ENCODE data around the gene NOX4. TPM values are rescaled to one million over a fixed set of nuclear protein-coding genes. Genes with fewer than 3 reads are reported as not detected.

NOX4 gene
- total RNA-seq, 1 experiment from 2014 or later, result 1.5 TPM

DNA sequence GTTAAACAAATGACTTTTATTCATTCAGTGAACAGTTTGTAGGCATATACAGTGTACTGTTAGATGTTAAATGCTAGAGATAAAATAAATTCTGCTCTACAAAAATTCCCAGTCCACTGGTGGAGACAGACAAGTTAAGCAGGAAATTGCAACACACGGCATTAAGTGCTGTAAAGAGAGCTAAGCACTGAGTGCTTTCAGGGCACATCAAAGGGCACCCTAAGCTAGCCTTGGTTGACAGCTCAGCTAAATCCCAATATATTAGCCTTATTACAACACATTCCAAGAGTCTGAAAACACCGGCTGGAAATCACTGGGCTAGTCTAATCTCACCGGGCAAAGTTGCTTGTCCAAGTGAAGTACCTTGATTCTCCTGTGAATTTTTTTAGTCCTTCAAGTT, 55.1 kb downstream of the NOX4 start (continued):
- TF ChIP-seq, protein P1, sequence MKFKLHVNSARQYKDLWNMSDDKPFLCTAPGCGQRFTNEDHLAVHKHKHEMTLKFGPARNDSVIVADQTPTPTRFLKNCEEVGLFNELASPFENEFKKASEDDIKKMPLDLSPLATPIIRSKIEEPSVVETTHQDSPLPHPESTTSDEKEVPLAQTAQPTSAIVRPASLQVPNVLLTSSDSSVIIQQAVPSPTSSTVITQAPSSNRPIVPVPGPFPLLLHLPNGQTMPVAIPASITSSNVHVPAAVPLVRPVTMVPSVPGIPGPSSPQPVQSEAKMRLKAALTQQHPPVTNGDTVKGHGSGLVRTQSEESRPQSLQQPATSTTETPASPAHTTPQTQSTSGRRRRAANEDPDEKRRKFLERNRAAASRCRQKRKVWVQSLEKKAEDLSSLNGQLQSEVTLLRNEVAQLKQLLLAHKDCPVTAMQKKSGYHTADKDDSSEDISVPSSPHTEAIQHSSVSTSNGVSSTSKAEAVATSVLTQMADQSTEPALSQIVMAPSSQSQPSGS (CRISPR knock-in tag; IDR thresholded peaks at IDR 0.05; ENCODE audit: borderline replicate concordance, low read depth), result no peak
- TF ChIP-seq ZNF671 (CRISPR knock-in tag; IDR thresholded peaks at IDR 0.05) (no peak), RELA (CRISPR knock-in tag; IDR thresholded peaks at IDR 0.05; ENCODE audit: borderline replicate concordance) (no peak), NFYB (CRISPR knock-in tag; conservative IDR thresholded peaks at IDR 0.05; ENCODE audit: low read depth) (no peak), GABPB1 (CRISPR knock-in tag; IDR thresholded peaks at IDR 0.05) (no peak), ZBTB21 (CRISPR knock-in tag; IDR thresholded peaks at IDR 0.05; ENCODE audit: borderline replicate concordance) (no peak), SOX15 (CRISPR knock-in tag; IDR thresholded peaks at IDR 0.05) (no peak), CREB1 (CRISPR knock-in tag; IDR thresholded peaks at IDR 0.05) (no peak)
- TF ChIP-seq, protein P2, sequence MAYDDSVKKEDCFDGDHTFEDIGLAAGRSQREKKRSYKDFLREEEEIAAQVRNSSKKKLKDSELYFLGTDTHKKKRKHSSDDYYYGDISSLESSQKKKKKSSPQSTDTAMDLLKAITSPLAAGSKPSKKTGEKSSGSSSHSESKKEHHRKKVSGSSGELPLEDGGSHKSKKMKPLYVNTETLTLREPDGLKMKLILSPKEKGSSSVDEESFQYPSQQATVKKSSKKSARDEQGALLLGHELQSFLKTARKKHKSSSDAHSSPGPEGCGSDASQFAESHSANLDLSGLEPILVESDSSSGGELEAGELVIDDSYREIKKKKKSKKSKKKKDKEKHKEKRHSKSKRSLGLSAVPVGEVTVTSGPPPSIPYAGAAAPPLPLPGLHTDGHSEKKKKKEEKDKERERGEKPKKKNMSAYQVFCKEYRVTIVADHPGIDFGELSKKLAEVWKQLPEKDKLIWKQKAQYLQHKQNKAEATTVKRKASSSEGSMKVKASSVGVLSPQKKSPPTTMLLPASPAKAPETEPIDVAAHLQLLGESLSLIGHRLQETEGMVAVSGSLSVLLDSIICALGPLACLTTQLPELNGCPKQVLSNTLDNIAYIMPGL (CRISPR knock-in tag; IDR thresholded peaks at IDR 0.05), result no peak
- TF ChIP-seq, protein P3, sequence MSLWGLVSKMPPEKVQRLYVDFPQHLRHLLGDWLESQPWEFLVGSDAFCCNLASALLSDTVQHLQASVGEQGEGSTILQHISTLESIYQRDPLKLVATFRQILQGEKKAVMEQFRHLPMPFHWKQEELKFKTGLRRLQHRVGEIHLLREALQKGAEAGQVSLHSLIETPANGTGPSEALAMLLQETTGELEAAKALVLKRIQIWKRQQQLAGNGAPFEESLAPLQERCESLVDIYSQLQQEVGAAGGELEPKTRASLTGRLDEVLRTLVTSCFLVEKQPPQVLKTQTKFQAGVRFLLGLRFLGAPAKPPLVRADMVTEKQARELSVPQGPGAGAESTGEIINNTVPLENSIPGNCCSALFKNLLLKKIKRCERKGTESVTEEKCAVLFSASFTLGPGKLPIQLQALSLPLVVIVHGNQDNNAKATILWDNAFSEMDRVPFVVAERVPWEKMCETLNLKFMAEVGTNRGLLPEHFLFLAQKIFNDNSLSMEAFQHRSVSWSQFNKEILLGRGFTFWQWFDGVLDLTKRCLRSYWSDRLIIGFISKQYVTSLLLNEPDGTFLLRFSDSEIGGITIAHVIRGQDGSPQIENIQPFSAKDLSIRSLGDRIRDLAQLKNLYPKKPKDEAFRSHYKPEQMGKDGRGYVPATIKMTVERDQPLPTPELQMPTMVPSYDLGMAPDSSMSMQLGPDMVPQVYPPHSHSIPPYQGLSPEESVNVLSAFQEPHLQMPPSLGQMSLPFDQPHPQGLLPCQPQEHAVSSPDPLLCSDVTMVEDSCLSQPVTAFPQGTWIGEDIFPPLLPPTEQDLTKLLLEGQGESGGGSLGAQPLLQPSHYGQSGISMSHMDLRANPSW (CRISPR knock-in tag; conservative IDR thresholded peaks at IDR 0.05; ENCODE audit: low read depth), result no peak

DNA sequence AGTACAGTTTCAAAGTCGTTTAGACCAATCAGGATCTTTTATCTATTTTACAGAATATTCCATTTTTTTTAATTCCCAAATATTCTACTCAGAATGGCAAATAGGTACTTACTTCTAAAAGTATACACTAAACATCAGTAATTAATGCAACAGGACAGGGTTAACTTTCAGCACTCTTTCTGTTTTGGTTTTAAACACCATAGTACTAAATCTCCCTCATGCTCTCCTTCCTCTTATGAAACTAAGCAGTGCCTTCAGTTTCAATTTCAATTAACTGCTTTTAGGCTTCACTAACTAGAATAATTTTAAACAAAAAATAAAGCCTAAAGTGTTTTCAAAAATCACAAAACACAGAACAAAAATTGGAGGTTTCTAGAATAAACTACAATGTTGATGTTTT, 57.9 kb downstream of the NOX4 start:
- no peak overlapping the region for H3K27ac Mint-ChIP-seq
- DNase-seq (ENCODE audit: low spot score) (no peak), ATAC-seq (no peak)
- H3K27me3 Mint-ChIP-seq (ENCODE audit: low read depth), result no peaks in the 10 kb centered on the region
- POLR2A ChIA-PET, result no interaction called here
- CTCF ChIA-PET, result interaction anchor here (1.2 kb wide), 1 partner anchor 179 kb away, joined by 4 read pairs; no protein-coding TSS in a partner anchor
- H3K36me3 Mint-ChIP-seq, result no peaks in the 10 kb centered on the region
- H3K4me1 Mint-ChIP-seq, result no peaks in the 10 kb centered on the region
- no peaks in the 10 kb centered on the region for H3K9me3 Mint-ChIP-seq
- H3K4me3 Mint-ChIP-seq, result no peak overlapping the region
- TF ChIP-seq ZBTB21 (CRISPR knock-in tag; IDR thresholded peaks at IDR 0.05; ENCODE audit: borderline replicate concordance), result no peak
- TF ChIP-seq, protein P4, sequence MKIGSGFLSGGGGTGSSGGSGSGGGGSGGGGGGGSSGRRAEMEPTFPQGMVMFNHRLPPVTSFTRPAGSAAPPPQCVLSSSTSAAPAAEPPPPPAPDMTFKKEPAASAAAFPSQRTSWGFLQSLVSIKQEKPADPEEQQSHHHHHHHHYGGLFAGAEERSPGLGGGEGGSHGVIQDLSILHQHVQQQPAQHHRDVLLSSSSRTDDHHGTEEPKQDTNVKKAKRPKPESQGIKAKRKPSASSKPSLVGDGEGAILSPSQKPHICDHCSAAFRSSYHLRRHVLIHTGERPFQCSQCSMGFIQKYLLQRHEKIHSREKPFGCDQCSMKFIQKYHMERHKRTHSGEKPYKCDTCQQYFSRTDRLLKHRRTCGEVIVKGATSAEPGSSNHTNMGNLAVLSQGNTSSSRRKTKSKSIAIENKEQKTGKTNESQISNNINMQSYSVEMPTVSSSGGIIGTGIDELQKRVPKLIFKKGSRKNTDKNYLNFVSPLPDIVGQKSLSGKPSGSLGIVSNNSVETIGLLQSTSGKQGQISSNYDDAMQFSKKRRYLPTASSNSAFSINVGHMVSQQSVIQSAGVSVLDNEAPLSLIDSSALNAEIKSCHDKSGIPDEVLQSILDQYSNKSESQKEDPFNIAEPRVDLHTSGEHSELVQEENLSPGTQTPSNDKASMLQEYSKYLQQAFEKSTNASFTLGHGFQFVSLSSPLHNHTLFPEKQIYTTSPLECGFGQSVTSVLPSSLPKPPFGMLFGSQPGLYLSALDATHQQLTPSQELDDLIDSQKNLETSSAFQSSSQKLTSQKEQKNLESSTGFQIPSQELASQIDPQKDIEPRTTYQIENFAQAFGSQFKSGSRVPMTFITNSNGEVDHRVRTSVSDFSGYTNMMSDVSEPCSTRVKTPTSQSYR (CRISPR knock-in tag; IDR thresholded peaks at IDR 0.05), result no peak
- no peak for TF ChIP-seq JUN (CRISPR knock-in tag; IDR thresholded peaks at IDR 0.05)
- TF ChIP-seq ZNF423 (CRISPR knock-in tag; IDR thresholded peaks at IDR 0.05), result no peak
- no peak for TF ChIP-seq RELA (CRISPR knock-in tag; IDR thresholded peaks at IDR 0.05; ENCODE audit: borderline replicate concordance)
- TF ChIP-seq TEAD4 (CRISPR knock-in tag; IDR thresholded peaks at IDR 0.05), result no peak
- TF ChIP-seq, protein P5, sequence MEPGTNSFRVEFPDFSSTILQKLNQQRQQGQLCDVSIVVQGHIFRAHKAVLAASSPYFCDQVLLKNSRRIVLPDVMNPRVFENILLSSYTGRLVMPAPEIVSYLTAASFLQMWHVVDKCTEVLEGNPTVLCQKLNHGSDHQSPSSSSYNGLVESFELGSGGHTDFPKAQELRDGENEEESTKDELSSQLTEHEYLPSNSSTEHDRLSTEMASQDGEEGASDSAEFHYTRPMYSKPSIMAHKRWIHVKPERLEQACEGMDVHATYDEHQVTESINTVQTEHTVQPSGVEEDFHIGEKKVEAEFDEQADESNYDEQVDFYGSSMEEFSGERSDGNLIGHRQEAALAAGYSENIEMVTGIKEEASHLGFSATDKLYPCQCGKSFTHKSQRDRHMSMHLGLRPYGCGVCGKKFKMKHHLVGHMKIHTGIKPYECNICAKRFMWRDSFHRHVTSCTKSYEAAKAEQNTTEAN (CRISPR knock-in tag; IDR thresholded peaks at IDR 0.05), result no peak
- TF ChIP-seq FOXK1 (CRISPR knock-in tag; IDR thresholded peaks at IDR 0.05), result no peak
- TF ChIP-seq, protein P6, sequence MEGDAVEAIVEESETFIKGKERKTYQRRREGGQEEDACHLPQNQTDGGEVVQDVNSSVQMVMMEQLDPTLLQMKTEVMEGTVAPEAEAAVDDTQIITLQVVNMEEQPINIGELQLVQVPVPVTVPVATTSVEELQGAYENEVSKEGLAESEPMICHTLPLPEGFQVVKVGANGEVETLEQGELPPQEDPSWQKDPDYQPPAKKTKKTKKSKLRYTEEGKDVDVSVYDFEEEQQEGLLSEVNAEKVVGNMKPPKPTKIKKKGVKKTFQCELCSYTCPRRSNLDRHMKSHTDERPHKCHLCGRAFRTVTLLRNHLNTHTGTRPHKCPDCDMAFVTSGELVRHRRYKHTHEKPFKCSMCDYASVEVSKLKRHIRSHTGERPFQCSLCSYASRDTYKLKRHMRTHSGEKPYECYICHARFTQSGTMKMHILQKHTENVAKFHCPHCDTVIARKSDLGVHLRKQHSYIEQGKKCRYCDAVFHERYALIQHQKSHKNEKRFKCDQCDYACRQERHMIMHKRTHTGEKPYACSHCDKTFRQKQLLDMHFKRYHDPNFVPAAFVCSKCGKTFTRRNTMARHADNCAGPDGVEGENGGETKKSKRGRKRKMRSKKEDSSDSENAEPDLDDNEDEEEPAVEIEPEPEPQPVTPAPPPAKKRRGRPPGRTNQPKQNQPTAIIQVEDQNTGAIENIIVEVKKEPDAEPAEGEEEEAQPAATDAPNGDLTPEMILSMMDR (IDR thresholded peaks at IDR 0.05), result no peak
- no peak for TF ChIP-seq HMGA2 (CRISPR knock-in tag; IDR thresholded peaks at IDR 0.05)
- TF ChIP-seq, protein P7, sequence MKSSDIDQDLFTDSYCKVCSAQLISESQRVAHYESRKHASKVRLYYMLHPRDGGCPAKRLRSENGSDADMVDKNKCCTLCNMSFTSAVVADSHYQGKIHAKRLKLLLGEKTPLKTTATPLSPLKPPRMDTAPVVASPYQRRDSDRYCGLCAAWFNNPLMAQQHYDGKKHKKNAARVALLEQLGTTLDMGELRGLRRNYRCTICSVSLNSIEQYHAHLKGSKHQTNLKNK (CRISPR knock-in tag; IDR thresholded peaks at IDR 0.05), result no peak
- TF ChIP-seq, protein P8, sequence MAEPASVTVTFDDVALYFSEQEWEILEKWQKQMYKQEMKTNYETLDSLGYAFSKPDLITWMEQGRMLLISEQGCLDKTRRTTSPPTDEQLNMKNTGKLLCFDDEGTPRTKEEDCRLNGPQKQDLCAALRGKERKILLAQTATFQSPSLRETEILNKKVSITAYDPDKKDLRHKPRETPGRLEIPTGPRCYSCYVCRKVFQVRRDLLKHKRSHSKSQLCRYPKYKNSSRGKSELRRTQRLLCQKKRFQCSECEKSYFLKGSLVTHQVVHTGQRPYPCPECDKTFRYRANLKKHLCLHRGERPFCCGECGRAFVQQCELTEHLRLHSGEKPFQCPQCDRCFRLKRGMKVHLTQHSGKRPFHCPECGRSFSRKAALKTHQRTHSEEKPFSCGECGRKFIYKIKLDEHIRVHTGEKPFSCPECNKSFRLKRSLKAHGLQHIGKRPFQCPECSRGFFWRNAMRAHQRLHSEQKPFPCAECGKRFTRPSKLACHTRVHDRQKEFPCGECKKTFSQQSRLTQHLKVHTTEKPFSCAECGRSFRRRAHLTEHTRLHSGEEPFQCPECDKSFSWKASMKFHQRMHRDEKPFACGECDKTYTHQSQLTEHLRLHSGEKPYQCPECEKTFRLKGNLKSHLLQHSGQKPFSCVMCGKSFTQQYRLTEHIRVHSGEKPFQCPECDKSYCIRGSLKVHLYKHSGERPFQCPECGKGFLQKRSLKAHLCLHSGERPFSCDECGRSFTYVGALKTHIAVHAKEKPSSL (CRISPR knock-in tag; conservative IDR thresholded peaks at IDR 0.05), result no peak
- no peak for TF ChIP-seq FOXP1 (CRISPR knock-in tag; IDR thresholded peaks at IDR 0.05; ENCODE audit: borderline replicate concordance)
- TF ChIP-seq OVOL2 (CRISPR knock-in tag; IDR thresholded peaks at IDR 0.05; ENCODE audit: borderline replicate concordance), result no peak
- no peak for TF ChIP-seq CBFB (CRISPR knock-in tag; IDR thresholded peaks at IDR 0.05; ENCODE audit: low read depth)
